GM19035 (cell line): ENCODE measurements around the gene SLC25A25.

Source experiments
- ATAC-seq: cut with Tn5 transposase; IDR thresholded peaks from one replicate; pipeline ENCODE4 v1.9.1; 2021; ENCODE audit not compliant: unreplicated experiment

SLC25A25 gene

DNA sequence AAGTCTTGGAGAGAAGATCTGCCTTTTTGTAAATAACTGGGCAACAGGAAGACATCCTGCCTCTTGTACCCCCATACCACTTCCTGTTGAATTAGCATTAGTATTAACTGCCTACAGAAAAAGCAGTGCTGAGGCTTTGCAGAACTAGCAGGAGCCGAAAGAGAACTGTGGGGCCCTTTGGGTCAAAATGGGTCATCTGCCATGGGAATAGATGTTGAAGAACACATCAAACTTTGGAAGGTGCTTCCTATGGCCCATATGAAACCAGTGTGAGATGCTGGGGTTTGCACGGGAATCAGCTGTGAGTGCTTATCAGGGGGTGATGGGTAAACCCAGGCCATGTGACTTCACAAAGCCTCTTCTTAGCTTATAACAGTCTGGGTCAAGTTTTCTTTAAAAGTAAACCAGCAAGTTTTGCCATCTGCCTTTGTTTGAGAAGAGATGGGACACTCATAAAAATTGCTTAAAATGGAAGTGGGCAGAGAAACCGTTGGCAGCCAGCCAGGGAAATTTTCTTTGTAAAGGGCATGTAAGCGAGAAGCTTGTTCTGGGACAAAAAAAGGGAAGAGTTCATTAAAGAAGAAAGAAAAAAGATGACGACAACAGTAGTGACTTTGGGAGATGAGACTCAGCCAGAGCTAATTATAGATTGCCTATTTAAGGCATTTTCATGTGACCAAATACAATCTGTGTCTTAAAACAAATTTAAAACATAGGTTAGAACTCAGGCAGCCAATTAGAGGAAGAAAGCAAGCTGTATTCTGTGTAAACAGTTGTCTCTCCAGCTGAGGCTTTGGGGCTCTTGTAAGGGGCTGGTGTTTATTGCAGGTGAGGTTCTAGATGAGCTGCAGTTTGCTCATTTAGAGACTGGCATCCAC, 4.4 kb downstream of the SLC25A25 start:
- ATAC-seq: no peak

- no peak for ATAC-seq
Measured at GRCh38 chr9:128073253-128073886, 5.3 kb downstream of the SLC25A25 start.

GRCh38 chr9:128077847-128078503, 9.9 kb downstream of the SLC25A25 start:
- no peak for ATAC-seq

DNA sequence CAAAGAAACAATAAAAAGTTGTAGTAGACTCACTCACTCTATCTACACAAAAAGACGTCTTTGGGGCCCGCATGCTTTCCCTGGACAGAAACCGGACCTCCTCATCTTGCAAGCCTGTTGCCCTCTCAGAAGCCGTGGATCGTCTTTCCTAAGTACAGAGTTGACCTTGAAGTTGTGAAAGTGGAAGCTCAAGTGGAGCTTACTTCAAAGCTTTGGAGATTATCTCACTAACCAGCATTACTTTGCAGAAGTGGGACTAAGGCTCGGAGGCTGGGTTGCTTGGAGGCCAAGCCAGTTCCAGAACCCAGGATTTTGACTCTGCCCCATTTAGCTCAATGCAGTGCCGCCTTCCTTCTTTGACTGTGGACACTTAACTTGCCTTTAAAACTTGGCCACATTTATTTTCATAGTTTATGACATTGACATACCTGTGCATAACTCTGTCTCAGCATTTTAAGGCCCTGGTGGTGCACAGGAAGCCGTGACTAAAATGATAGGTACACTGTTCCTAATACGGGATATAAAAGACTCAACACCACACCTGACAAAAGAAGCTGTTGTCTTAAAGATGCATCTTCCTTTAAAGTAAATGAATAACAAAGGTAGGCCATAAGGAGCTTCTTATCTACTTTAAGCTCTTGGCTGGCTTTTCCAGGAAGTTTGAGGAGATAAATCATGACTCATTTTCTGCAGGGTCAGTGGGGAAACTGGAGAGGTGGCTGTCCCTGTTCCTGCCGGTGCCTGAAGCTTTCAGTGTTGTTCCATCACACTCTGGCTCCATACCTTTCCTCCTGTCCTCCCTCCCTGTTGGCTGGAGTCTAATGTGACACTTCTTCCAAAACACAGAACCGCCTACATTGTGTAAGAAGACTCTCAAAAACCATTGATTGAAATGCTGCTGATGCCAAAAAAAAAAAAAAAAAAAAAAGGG, 10.7 kb downstream of the SLC25A25 start:
- no peak for ATAC-seq

DNA sequence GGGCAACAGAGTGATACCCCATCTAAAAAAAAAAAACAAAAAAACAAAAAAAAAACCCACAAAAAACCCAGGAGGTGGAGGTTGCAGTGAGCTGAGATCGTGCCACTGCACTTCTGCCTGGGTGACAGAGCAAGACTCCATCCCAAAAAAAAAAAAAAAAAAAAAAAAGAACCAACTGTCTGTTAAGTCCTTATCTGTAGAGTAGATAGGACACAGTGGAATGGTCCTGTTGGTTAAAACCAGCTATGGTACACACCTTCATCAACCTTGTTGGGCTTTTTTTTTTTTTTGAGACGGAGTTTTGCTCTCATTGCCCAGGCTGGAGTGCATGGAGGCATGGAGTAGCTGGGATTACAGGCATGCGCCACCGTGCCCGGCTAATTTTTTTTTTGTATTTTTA, 12.2 kb downstream of the SLC25A25 start:
- ATAC-seq: no peak

GRCh38 chr9:128081056-128081455, 13.0 kb downstream of the SLC25A25 start:
- ATAC-seq: no peak

GRCh38 chr9:128082151-128082550, 14.1 kb downstream of the SLC25A25 start:
- ATAC-seq: no peak

GRCh38 chr9:128084746-128085145, 16.7 kb downstream of the SLC25A25 start:
- no peak for ATAC-seq

DNA sequence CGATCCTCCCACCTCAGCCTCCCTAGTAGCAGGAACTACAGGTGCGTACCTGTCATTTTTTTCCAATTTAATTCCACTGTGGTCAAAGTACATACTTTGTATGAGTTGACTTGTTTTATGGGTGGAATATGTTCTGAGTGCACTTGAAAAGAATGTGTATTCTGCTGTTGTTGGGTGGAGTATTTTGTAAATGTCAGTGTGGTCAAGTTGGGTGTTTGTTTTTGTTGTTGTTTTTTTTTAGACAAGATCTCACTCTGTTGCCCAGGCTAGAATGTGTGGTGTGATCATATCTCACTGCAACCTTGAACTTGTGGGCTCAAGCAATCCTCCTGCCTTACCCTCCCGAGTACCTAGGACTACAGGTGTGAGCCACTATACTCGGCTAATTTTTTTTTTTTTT, 17.9 kb downstream of the SLC25A25 start:
- no peak for ATAC-seq

GRCh38 chr9:128087262-128087661, 19.2 kb downstream of the SLC25A25 start:
- ATAC-seq: no peak

DNA sequence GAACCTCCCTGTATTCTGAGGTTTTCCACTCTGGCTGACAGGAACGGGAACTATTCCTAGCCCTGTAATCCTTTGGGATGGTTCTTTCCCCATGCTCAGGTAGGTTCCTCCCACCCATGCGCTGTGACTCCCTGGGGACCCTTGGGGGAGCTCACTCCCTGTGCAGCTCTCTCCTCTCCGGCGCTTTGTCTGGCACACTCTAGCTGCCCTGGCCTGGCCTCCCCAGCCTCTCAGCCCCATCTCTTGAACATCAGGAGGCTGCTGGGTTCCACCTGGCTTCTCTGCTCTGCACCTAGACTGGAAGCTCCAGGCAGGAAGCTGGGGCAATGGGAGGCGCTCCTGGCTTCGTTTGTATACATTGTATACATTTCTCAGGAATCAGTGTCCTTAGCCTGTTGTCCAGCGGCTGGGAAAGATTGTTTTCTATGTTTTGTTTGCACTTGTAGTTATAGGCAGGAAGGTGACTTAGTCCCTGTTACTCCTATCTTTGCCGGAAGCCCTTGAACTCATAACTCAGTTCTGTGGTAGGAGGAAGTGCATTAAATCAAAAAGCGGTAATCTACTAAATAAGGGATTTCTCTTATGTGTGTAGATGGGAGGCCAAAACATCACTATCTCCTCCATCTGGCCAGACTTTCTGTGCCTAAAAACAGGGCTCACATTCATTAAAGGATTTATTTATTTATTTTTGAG, 20.4 kb downstream of the SLC25A25 start:
- ATAC-seq: no peak

GRCh38 chr9:128089299-128089698, 21.3 kb downstream of the SLC25A25 start:
- ATAC-seq: no peak

GRCh38 chr9:128091144-128091543, 23.1 kb downstream of the SLC25A25 start:
- ATAC-seq: no peak

DNA sequence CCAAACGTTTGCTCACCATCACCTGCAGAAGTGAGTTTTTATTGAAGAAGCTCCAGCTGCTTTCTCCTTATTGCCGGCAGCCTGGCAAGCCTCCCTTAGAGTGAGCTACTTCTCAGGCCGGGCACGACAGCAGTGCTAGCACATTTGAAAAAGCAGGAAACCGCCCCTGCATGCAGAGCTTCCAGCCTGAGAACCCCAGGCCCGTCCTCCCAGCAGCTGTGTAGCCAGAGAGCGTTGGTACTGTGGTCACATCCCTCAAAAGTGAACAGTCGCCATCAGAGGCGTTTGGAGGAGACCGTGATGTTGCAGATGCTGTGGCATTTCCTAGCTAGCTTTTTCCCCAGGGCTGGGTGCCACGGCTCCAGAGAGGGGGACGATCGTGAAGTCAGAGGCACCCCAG, 23.5 kb downstream of the SLC25A25 start:
- no peak for ATAC-seq

DNA sequence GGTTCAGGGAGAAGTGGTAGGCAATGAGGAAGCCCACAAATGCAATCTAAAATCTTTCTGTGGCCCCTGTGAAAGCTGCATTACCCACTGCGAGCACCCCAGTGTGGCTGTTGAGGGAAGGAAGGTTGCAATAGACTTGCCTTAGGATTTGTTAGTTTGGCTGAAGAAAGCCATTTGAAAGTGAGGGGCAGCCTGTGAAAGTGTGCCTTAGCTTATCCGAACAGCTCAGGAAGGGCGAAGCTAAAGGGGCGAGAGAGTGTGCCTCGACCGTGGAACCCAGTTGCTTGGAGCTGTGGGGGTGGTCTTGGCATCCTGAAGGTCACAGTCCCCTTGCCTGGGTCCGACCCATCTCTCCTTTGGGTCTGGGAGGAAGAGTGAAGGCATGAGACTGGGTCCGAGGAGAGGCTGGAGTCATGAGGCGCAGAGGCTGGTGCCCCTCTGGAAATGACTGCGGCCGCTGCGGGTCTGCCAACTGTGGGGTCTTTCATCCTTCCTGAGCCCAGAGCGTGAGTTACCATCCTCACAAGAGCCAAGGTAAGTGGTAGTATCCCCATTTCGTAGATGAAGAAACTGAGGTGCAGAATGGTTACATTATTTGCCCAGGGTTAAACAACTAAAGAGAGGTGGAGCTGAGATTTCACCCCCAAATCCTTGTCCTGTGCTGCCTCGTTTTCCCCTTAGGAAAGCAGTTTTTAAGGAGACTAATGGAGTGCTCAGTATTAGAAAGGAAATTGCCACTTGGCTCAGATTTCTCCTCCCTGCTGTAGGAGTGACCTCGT, 24.4 kb downstream of the SLC25A25 start:
- ATAC-seq: no peak

- no peak for ATAC-seq
Measured at GRCh38 chr9:128093011-128093410, 25.0 kb downstream of the SLC25A25 start.

DNA sequence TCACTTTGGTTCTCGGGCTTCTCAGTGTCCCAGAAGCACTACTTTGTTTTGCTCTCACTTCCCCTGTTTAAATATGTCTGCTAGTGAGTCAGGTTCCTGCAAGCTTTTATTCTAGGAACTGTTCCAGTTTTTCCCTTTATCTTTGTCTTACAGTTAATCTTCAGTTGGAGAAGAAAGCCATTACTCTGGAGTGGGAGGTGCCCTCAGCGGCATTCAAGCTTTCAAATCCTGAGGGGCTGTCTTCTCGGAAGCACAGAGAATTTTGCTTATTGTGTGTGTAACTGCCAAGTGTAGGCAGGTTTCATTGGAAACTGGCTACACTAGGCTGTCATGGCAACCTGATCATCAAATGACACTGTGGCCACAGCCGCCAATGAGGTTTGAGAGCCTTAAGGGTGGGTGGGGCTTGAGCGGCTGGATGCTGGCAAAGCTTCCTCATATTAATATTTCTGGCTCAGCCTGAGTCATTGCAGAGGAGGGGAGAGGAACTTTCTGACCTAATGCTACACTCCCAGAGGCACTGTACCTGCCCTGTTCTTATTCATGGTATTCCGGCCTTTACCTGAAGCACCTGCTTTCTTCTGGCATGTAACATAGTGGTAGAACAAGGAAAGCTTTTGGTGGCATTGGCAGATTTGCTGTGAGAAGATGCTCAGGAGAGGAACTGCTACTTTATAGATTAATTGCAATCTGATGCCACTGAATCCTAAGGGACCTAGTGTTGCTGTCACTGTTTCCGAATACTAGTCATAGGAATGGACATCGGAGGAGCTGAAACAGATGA, 26.3 kb downstream of the SLC25A25 start:
- peak; percentile 90 for ATAC-seq

- ATAC-seq: no peak
Measured at GRCh38 chr9:128094950-128095544, 27.0 kb downstream of the SLC25A25 start.
